SK-N-SH treated with all-trans-retinoic acid at 6 μM for 48 hours (cell line): ENCODE results near the gene ARHGEF7.

Source experiments
- ATAC-seq: fragments of 200-7000 bp; cut with Tn5 transposase; 3 replicates; pipeline ENCODE4 v1.9.1; 2020; ENCODE audit warnings: mild to moderate bottlenecking, moderate library complexity
- ARNTL ChIP-seq: fragments of 450-650 bp; formaldehyde crosslinking; IDR thresholded peaks from 2 replicates; pipeline ENCODE4 v1.5.0; 2020; ENCODE audit warnings: low read depth, mild to moderate bottlenecking, moderate library complexity, borderline replicate concordance
- BACH2 ChIP-seq: fragments of 250-450 bp; sonication (Bioruptor Pico); IDR thresholded peaks from 2 replicates; pipeline ENCODE4 v1.9.0; 2021; ENCODE audit warnings: mild to moderate bottlenecking, borderline replicate concordance
- CREB5 ChIP-seq: fragments of 250-450 bp; sonication (Bioruptor Pico); IDR thresholded peaks from 2 replicates; pipeline ENCODE4 v1.5.1; 2020; ENCODE audit warnings: low read depth, mild to moderate bottlenecking, moderate library complexity
- CSDC2 ChIP-seq: fragments of 250-450 bp; sonication (Bioruptor Pico); IDR thresholded peaks from 2 replicates; pipeline ENCODE4 v1.5.0; 2020; ENCODE audit warnings: mild to moderate bottlenecking, moderate library complexity
- CSRNP3 ChIP-seq: fragments of 250-450 bp; sonication (Bioruptor Pico); IDR thresholded peaks from 2 replicates; pipeline ENCODE4 v1.5.1; 2021; ENCODE audit warnings: mild to moderate bottlenecking, moderate library complexity
- ESRRG ChIP-seq: fragments of 250-450 bp; sonication (Bioruptor Pico); IDR thresholded peaks from 2 replicates; pipeline ENCODE4 v1.6.1; 2021; ENCODE audit warnings: mild to moderate bottlenecking
- GLIS3 ChIP-seq: fragments of 250-450 bp; sonication (Bioruptor Pico); IDR thresholded peaks from 2 replicates; pipeline ENCODE4 v1.5.0; 2020; ENCODE audit warnings: mild to moderate bottlenecking, moderate library complexity
- ISL1 ChIP-seq: fragments of 250-450 bp; sonication (Bioruptor Pico); IDR thresholded peaks from 2 replicates; pipeline ENCODE4 v2.1.2; 2022; ENCODE audit warnings: mild to moderate bottlenecking, moderate library complexity
- OSR1 ChIP-seq: fragments of 250-450 bp; sonication (Bioruptor Pico); IDR thresholded peaks from 2 replicates; pipeline ENCODE4 v1.8.0; 2022; ENCODE audit warnings: moderate library complexity, mild to moderate bottlenecking, inconsistent platforms
- PATZ1 ChIP-seq: fragments of 250-450 bp; sonication (Bioruptor Pico); IDR thresholded peaks from 2 replicates; pipeline ENCODE4 v1.8.0; 2020; ENCODE audit warnings: mild to moderate bottlenecking, moderate library complexity, borderline replicate concordance
- POU6F1 ChIP-seq: fragments of 250-450 bp; sonication (Bioruptor Pico); IDR thresholded peaks from 2 replicates; pipeline ENCODE4 v1.8.0; 2021; ENCODE audit warnings: low read depth, mild to moderate bottlenecking, moderate library complexity, borderline replicate concordance
- PPARA ChIP-seq: fragments of 250-450 bp; sonication (Bioruptor Pico); IDR thresholded peaks from 2 replicates; pipeline ENCODE4 v1.5.0; 2020; ENCODE audit warnings: mild to moderate bottlenecking, borderline replicate concordance
- SNAI2 ChIP-seq: fragments of 250-450 bp; sonication (Bioruptor Pico); IDR thresholded peaks from 2 replicates; pipeline ENCODE4 v1.5.0; 2020; ENCODE audit warnings: mild to moderate bottlenecking, moderate library complexity
- TCF4 ChIP-seq: fragments of 250-450 bp; sonication (Bioruptor Pico); IDR thresholded peaks from 2 replicates; pipeline ENCODE4 v1.8.0; 2021; ENCODE audit warnings: mild to moderate bottlenecking, moderate library complexity, borderline replicate concordance
- TSHZ2 ChIP-seq: fragments of 250-450 bp; sonication (Bioruptor Pico); IDR thresholded peaks from 2 replicates; pipeline ENCODE4 v1.5.0; 2020; ENCODE audit warnings: mild to moderate bottlenecking, moderate library complexity
- ZC3H10 ChIP-seq: fragments of 250-450 bp; sonication (Bioruptor Pico); IDR thresholded peaks from 2 replicates; pipeline ENCODE4 v1.5.1; 2021; ENCODE audit warnings: mild to moderate bottlenecking, moderate library complexity
- ZNF565 ChIP-seq: fragments of 450-650 bp; formaldehyde crosslinking; conservative IDR thresholded peaks from 2 replicates; pipeline ENCODE4 v1.5.0; 2020; ENCODE audit warnings: low read depth, mild to moderate bottlenecking, moderate library complexity
- ZNF70 ChIP-seq: fragments of 450-650 bp; formaldehyde crosslinking; IDR thresholded peaks from 2 replicates; pipeline ENCODE4 v1.5.0; 2020; ENCODE audit warnings: mild to moderate bottlenecking, moderate library complexity
- ZNF8 ChIP-seq: fragments of 450-650 bp; formaldehyde crosslinking; IDR thresholded peaks from 2 replicates; pipeline ENCODE4 v1.5.0; 2020; ENCODE audit warnings: mild to moderate bottlenecking, moderate library complexity

ARHGEF7 gene

GRCh38 chr13:111270126-111270525 is 155.0 kb downstream of the ARHGEF7 start:
- TF ChIP-seq PPARA (no peak), OSR1 (CRISPR knock-in tag) (no peak), PATZ1 (CRISPR knock-in tag) (no peak), BACH2 (CRISPR knock-in tag) (no peak), ZNF565 (CRISPR knock-in tag) (no peak), ZNF8 (CRISPR knock-in tag) (no peak)
- TF ChIP-seq, all 23 proteins: peak for 0
- no peak for ATAC-seq

GRCh38 chr13:111270765-111271698 is 155.9 kb downstream of the ARHGEF7 start:
- no peak for TF ChIP-seq CREB5 (CRISPR knock-in tag)
- TF ChIP-seq ZNF70 (CRISPR knock-in tag): no peak
- TF ChIP-seq SNAI2 (CRISPR knock-in tag): no peak
- no peak for TF ChIP-seq GLIS3 (CRISPR knock-in tag)
- no peak for TF ChIP-seq CSRNP3 (CRISPR knock-in tag)
- no peak for TF ChIP-seq ISL1 (CRISPR knock-in tag)
- TF ChIP-seq ZC3H10 (CRISPR knock-in tag): no peak
- TF ChIP-seq OSR1 (CRISPR knock-in tag): no peak
- TF ChIP-seq ZNF565 (CRISPR knock-in tag): no peak
- TF ChIP-seq ARNTL (CRISPR knock-in tag): no peak
- TF ChIP-seq ESRRG (CRISPR knock-in tag): no peak
- no peak for TF ChIP-seq POU6F1
- TF ChIP-seq TCF4 (CRISPR knock-in tag): no peak
- TF ChIP-seq PPARA: no peak
- TF ChIP-seq BACH2 (CRISPR knock-in tag): no peak
- no peak for ATAC-seq

GRCh38 chr13:111272117-111272516 is 157.0 kb downstream of the ARHGEF7 start:
- ATAC-seq: no peak

More at GRCh38 chr13:111272117-111272516, 157.0 kb downstream of the ARHGEF7 start:
- TF ChIP-seq BACH2 (CRISPR knock-in tag) (no peak), TSHZ2 (CRISPR knock-in tag) (no peak), ESRRG (CRISPR knock-in tag) (no peak), CSDC2 (CRISPR knock-in tag) (no peak), ZNF8 (CRISPR knock-in tag) (no peak)
